ENCODE results near the gene CALCOCO1.
"Not testable (repeated sequence)": the region's sequence is repeated elsewhere in the genome, so short reads cannot be mapped to it uniquely, and the experiment has no call there.

CALCOCO1 gene

DNA sequence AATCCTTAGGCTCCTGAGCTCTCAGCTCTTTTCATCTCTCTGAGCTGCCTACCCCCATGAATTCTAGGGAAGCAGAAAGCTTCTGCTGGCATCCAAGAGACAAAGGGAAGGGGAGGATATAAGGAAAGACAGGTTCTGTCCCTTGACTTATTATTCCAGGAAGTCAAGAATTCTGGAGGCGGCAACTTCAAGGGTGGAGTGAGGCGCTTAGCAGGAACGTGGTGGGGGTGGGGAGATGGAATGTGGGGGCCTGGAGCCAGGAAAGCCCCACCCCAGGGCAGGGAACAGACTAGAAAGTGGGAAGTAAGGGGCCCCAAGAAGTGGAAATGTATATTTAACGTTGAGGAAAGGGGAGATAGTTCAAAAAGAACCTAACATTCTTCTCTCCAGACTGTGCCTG is 1.4 kb downstream of the CALCOCO1 start:
- H3K4me3 ChIP-seq (ENCODE audit: low read depth, low read length), result no peak overlapping the region
- DNase-seq (ENCODE audit: low read depth), result no peak
- TF ChIP-seq, protein P1, sequence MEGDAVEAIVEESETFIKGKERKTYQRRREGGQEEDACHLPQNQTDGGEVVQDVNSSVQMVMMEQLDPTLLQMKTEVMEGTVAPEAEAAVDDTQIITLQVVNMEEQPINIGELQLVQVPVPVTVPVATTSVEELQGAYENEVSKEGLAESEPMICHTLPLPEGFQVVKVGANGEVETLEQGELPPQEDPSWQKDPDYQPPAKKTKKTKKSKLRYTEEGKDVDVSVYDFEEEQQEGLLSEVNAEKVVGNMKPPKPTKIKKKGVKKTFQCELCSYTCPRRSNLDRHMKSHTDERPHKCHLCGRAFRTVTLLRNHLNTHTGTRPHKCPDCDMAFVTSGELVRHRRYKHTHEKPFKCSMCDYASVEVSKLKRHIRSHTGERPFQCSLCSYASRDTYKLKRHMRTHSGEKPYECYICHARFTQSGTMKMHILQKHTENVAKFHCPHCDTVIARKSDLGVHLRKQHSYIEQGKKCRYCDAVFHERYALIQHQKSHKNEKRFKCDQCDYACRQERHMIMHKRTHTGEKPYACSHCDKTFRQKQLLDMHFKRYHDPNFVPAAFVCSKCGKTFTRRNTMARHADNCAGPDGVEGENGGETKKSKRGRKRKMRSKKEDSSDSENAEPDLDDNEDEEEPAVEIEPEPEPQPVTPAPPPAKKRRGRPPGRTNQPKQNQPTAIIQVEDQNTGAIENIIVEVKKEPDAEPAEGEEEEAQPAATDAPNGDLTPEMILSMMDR (IDR thresholded peaks at IDR 0.05; ENCODE audit: control insufficient read depth, extremely low read depth, insufficient read depth), result no peak

DNA sequence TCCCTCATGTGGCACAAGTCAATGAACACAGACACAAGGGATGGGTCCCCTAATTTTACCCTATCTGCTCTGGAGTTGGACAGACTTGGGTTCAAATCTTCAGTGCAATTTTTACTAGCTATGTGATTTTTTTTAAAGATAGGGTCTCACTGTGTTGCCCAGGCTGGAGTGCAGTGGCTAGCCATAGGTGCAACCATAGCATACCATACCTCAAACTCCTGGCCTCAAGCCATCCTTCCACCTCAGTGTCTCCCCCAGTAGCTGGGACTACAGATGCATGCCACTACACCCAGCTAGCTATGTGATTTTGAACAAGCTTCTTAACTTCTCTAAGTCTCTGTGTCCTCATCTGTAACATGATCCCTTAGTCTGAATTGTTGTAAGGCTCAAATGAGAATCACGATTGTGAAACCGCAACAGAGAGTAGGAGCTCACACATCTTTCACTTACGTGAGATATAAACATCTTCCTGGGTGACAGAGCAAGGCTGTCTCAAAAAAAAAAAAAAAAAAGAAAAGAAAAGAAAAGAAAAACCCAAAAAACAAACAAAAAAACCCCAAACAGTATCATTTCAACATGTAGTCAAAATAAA is 4.7 kb downstream of the CALCOCO1 start:
- TF ChIP-seq, protein P1 (IDR thresholded peaks at IDR 0.05; ENCODE audit: control insufficient read depth, extremely low read depth, insufficient read depth), result no peak
- no peak overlapping the region for H3K4me3 ChIP-seq (ENCODE audit: low read depth, low read length)
- no peak for DNase-seq (ENCODE audit: low read depth)

DNA sequence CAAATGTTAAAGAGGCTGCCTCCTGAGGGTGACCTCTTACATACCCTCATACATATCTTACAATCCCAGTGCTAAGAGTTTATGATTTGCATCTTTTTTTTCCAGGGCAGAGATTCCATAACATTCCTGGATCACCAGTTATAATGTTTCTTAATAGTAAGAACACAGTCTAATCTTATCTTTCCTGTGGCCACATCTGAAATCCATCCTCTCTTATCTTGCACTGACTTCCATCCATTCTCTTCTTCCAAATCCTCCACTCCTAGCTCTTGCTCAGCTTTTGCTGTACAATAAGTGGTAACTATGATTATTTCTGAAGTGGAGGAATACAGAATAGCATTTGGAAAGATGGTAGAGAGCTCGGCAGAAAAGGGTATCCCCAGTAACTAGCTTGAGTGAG is 6.3 kb downstream of the CALCOCO1 start:
- H3K4me3 ChIP-seq (ENCODE audit: low read depth, low read length), result no peak overlapping the region
- TF ChIP-seq, protein P1 (IDR thresholded peaks at IDR 0.05; ENCODE audit: control insufficient read depth, extremely low read depth, insufficient read depth), result no peak
- no peak for DNase-seq (ENCODE audit: low read depth)

DNA sequence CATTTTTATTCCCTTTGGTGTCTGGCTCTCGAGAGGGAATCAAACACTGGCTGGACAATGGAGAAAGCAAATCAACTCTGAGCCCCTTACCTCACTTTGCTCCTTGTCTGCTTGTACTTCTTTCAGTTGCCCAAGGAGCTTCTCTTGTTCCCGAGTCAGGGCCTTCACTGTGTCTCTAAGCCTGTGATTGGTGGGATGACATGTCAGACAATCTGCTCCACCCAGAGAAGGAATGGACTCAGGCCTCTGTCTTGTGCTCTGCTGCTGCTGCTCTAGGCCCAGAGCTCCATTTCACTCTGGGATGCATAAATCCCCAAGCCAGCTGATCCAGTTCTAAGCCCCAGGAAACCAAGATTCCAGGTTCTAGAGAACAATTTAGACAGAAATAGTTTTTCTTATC is 7.6 kb downstream of the CALCOCO1 start:
- TF ChIP-seq, protein P1 (IDR thresholded peaks at IDR 0.05; ENCODE audit: control insufficient read depth, extremely low read depth, insufficient read depth), result no peak
- DNase-seq (ENCODE audit: low read depth), result no peak
- H3K4me3 ChIP-seq (ENCODE audit: low read depth, low read length), result no peak overlapping the region

DNA sequence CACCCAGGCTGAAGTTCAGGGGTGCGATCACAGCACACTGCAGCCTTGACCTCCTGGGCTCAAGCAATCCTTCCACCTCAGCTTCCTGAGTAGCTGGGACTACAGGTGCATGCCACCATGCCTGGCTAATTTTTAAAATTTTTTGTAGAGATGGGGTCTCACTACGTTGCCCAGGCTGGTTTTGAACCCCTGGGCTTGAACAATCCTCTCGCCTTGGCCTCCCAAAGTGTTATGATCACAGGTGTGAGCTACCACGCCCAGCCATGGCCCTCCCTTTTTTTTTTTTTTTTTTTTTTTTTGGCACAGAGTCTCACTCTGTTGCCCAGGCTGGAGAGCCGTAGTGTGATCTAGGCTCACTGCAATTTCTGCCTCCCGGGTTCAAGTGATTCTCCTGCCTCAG is 8.7 kb downstream of the CALCOCO1 start:
- not testable (repeated sequence) for DNase-seq (ENCODE audit: low read depth); H3K4me3 ChIP-seq (ENCODE audit: low read depth, low read length)

DNA sequence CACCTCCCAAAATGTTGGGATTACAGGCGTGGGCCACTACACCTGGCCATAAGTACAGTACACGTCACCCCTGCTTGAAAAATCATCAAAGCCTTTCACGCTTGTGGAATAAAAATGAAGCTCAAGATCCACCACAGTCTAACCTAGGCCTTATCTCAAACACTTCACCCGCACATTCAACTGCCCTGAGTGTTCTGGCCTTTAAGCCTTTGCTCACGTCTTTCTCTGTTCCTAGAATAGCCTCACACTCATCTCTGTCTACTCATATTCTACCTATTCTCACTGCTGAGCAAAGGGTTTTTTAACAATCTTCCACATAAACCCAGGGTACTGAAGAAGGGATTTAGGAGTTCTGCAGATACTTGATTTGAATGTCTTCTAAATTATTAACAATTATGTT is 9.9 kb downstream of the CALCOCO1 start:
- TF ChIP-seq, protein P1 (IDR thresholded peaks at IDR 0.05; ENCODE audit: control insufficient read depth, extremely low read depth, insufficient read depth), result no peak
- no peak overlapping the region for H3K4me3 ChIP-seq (ENCODE audit: low read depth, low read length)
- DNase-seq (ENCODE audit: low read depth), result no peak

DNA sequence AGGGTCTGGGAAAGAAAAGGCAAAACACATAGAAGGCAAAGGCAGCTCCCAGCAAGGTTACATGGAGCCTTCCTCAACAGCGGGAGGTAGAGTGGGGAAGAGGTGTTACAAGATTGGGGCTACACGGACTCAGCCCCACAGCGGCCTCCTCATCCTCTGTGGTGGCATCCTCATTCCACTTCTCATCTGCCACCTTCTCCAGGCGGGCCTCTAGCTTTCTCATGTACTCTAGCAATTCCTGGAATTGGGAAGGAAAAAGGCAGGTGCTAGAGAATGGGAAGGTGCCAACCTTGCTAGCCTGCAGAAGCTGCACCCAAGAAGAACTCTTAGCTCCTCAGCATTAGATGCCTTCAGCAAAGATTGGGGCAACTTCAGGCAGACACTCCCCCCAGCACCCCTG is 13.2 kb downstream of the CALCOCO1 start:
- TF ChIP-seq, protein P1 (IDR thresholded peaks at IDR 0.05; ENCODE audit: control insufficient read depth, extremely low read depth, insufficient read depth), result no peak
- no peak for DNase-seq (ENCODE audit: low read depth)
- no peak overlapping the region for H3K4me3 ChIP-seq (ENCODE audit: low read depth, low read length)
